Activated CD4-positive, alpha-beta memory T cell treated with anti-CD3 and anti-CD28 coated beads, Interleukin-2, amount 10 ng/mL, durations not matched to agents 7 days and 5 days (primary cell): ENCODE data around the gene LAMTOR3. TPM values are rescaled to one million over a fixed set of nuclear protein-coding genes. Genes with fewer than 3 reads are reported as not detected.

Experiments used
- total RNA-seq, 2 experiments: library from RNA; stranded (reverse); gene quantifications; one replicate each; pipeline ENCODE4 v1.2.3, GENCODE V29; 2021

LAMTOR3 gene
- total RNA-seq, 2 experiments from 2014 or later: 28.1 to 29.2 TPM

Other genes with a start within 250 kb of the LAMTOR3 start
- not detected for gene C4orf54, start 236.6 kb downstream of the LAMTOR3 start, total RNA-seq
- 10 to 100 TPM; 35.8 to 39.4 TPM for gene DAPP1, start 77.6 kb downstream of the LAMTOR3 start, total RNA-seq
- 10 to 100 TPM; 53.7 to 55.4 TPM for gene DNAJB14, start 52.2 kb upstream of the LAMTOR3 start, total RNA-seq
- gene H2AZ1, start 55.8 kb upstream of the LAMTOR3 start, total RNA-seq: 100 to 1,000 TPM; 542 to 545 TPM